Stimulated activated CD4-positive, alpha-beta T cell treated with anti-CD3 and anti-CD28 coated beads, Interleukin-12 subunit alpha, Interleukin-12 subunit beta, amount 100 ng/mL, for 48 hours (primary cell): ENCODE results near the gene ME3.
"Not testable (repeated sequence)": the region's sequence is repeated elsewhere in the genome, so short reads cannot be mapped to it uniquely, and the experiment has no call there.

ENCODE experiments used
- DNase-seq, 3 donors: peaks; one replicate each; pipeline ENCODE4 v3.0.0-alpha.2; 2020; ENCODE audit warnings: low read depth in 2 of 3, low spot score in 1 of 3

The ME3 gene

GRCh38 chr11:86443415-86443814 is 229.0 kb downstream of the ME3 start:
- DNase-seq = no peak

- no peak for DNase-seq
Measured at GRCh38 chr11:86442827-86443226, 229.6 kb downstream of the ME3 start.

GRCh38 chr11:86442420-86442819 is 230.0 kb downstream of the ME3 start:
- DNase-seq = peak in 1 of 3 donors; percentile 16

- DNase-seq = no peak
Measured at GRCh38 chr11:86440843-86441242, 231.6 kb downstream of the ME3 start.

GRCh38 chr11:86440305-86440716 is 232.1 kb downstream of the ME3 start:
- no peak for DNase-seq

GRCh38 chr11:86438685-86439084 is 233.7 kb downstream of the ME3 start:
- no peak for DNase-seq

GRCh38 chr11:86435711-86436110 is 236.7 kb downstream of the ME3 start:
- DNase-seq = no peak

- not testable (repeated sequence) for DNase-seq
Measured at GRCh38 chr11:86433361-86434095, 238.9 kb downstream of the ME3 start.

- DNase-seq = no peak
Measured at GRCh38 chr11:86431258-86431657, 241.2 kb downstream of the ME3 start.

GRCh38 chr11:86427441-86427840 is 245.0 kb downstream of the ME3 start:
- DNase-seq = no peak

GRCh38 chr11:86423488-86423887 is 248.9 kb downstream of the ME3 start:
- DNase-seq = not testable (repeated sequence)

GRCh38 chr11:86422371-86422770 is 250.0 kb downstream of the ME3 start:
- DNase-seq = no peak

- DNase-seq = no peak
Measured at GRCh38 chr11:86421946-86422345, 250.5 kb downstream of the ME3 start.

GRCh38 chr11:86418917-86419316 is 253.5 kb downstream of the ME3 start:
- DNase-seq = no peak

- no peak for DNase-seq
Measured at GRCh38 chr11:86418513-86418912, 253.9 kb downstream of the ME3 start.

- DNase-seq = no peak
Measured at GRCh38 chr11:86418106-86418505, 254.3 kb downstream of the ME3 start.

- DNase-seq = not testable (repeated sequence)
Measured at GRCh38 chr11:86416951-86417350, 255.5 kb downstream of the ME3 start.

- DNase-seq = no peak
Measured at GRCh38 chr11:86416494-86416893, 255.9 kb downstream of the ME3 start.

GRCh38 chr11:86415026-86415425 is 257.4 kb downstream of the ME3 start:
- no peak for DNase-seq

GRCh38 chr11:86414032-86414431 is 258.4 kb downstream of the ME3 start:
- DNase-seq = no peak

- DNase-seq = no peak
Measured at GRCh38 chr11:86408845-86409244, 263.6 kb downstream of the ME3 start.

GRCh38 chr11:86403458-86403857 is 269.0 kb downstream of the ME3 start:
- DNase-seq = no peak

GRCh38 chr11:86398106-86398505 is 274.3 kb downstream of the ME3 start:
- DNase-seq = no peak
